ENCODE data around the gene FLAD1.

The FLAD1 gene

DNA sequence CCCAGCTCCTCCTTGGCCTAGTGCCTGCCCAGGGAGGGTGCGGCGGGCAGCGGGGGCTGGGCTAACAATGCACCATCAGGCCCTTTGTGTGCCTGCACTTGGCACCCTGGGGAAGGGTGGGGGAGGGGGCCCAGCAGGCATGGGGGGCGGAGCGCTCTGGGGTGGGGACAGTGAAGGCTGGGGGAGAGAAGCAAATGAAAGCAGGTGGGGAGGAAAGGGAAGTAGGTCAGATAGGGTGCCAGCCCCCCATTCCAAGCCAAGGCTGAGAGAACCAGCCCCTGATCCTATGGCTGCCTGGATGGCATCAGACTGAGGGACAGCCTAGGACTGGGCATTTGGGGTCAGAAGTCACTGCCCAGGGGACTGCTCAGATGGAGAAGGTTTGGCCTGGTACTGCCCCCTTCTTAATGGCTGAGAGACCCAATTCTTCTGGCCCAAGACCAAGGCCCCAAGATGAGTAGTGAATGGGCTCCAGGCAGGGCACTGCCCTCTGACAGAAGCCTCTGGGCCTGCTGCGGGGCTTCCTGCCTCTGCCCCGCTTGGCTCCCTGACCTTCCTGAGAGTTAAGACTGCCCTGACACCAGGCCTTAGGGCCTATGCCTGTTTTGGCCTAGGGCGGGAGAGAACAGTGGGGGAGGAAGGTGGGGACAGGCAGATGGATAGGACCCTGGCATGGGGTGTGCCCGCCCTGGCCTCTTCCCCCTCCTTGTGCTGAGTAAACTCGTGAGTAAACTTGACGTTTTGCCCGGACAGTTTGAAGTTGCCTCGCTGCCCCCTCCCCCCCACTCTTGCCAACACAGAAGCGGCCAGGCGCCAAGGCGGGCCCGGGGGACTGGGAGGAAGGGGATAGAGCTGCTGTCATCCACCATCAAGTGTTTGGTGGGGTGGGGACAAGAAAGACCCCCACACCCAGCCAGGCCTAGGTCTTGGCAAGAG, 22.2 kb downstream of the FLAD1 start:
- peak; percentile 60 for DNase-seq

- DNase-seq: peak; percentile 46
These were observed 23.5 kb downstream of the FLAD1 start for GRCh38 chr1:155006601-155007101.

GRCh38 chr1:155007251-155007828, 24.2 kb downstream of the FLAD1 start:
- DNase-seq: no peak

DNA sequence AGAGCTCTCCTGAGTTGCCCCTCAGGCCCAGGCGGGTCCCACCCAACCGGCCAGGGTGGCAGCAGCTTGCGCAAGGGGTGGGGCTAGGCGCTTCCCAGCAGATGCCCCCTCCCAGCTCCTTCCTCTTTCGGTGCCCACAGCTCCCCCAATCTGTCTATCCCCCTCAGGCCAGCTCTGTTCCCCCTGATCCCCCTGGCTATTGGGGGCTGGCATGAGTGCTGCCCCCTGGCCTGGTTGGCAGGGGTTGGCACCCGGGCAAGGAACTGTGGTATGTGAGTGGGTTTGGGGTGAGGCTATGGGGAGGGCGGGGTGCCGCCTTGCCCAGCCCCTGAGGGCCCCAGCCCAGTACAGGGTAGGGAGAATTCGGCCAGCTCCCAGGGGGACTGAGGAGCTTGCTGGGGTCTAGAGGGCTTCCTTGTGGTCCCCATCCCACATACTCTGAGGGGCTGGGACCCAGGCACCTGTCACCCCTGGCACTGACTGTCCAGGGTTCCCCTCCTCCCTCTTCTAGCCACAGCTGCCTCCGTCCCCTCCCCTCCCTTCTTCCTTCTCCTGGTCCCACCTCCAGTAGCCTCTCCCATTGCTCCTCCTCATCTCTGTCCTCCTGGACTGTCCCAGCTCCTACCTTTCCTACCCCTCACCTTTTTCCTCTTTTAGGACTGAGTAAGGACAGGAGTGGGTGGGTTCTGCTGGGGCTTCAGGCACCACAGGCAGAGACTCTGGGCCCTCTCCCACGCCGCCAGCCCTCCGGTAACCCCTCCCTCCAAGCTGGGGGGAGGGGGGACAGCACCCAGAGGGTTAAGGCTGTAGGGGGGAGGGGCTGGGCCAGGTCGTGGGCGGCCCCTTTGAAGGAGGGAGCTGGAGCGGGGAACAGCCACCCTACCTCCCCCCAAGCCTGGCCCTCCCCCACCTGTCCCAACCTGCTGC, 25.1 kb downstream of the FLAD1 start:
- DNase-seq: no peak

DNA sequence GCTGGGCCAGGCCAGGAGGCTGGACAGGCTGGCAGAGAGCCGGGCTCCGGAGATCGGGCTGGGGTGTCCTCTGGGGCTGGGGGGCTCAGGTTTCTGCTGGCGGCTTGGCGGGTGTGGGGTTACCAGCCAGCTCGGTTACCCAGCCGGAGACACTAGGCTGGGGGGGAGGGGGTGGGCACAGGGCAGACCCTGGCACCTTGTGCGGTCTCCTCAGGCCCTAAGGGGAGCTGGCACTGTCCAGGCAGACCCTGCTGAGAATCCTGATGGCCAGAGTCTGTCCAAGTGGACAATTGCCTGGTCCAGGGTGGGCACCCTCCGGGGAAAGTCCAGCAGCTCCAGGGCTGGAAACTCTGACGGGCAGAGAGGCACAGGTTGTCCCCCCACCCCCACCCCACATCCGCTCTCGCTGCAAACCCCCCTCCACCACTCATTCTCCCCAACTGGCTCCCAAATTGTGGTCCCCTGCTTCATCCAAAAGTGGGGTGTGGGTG, 26.1 kb downstream of the FLAD1 start:
- DNase-seq: no peak

GRCh38 chr1:155009742-155010141, 26.6 kb downstream of the FLAD1 start:
- no peak for DNase-seq

DNA sequence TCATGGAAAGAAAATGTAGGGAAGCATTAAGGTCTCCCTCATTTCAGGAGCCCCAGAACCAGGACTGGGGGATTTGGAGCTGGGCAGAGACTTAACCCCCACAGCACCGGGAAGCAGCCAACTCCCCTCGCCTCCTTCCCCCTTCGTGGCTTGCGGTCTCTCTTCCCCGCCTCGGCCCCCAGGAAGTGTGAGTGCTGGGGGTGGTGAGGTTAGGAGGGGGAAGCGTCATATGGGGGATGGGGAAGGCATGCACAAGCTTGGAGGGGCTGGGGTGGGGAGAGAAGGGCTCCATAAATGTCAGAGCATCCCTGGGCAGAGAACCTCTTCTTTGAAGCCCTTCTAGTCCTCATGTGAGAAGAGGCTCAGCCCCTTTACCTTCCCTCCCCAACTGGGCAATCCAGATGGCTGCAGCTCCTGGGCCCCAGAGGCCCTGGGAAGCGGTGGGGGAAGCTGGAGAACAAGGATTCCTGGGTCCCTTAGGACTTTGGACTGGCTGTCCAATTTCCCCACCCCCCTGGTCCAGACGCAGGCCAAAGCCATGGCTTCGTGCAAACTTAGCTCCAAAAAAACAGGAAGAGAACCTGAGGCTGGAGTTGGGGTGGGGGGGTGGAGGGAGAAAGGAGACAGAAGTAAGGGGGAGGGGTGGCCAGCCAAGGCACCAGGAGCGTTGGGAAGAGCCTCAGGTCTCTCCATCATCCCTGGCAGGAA, 27.2 kb downstream of the FLAD1 start:
- DNase-seq: no peak

DNA sequence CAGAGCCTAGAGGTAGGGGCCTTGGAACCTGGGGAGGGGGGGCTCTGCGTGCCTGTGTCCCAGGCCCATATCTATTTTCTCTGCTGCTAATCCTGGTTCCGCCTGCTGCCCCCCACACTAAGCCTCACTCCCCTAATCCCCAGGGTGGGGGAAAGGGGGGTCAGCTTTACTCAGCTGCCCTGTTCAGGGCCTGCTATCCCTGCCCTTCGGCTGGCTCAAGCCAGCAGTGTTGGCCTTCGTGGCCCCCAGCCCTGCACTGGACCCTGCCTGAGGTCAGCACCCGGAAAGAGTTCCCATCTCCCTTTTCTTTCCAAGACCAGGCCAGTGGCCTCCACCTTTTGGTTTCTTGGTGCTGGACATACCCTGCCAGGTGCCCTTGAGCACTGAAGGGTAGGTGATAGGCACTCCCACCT, 27.9 kb downstream of the FLAD1 start:
- DNase-seq: no peak

- DNase-seq: no peak
These were observed 28.4 kb downstream of the FLAD1 start for GRCh38 chr1:155011437-155012025.

- peak; percentile 61 for DNase-seq
These were observed 28.9 kb downstream of the FLAD1 start for GRCh38 chr1:155012026-155012546.

GRCh38 chr1:155012776-155013602, 29.8 kb downstream of the FLAD1 start:
- DNase-seq: no peak

DNA sequence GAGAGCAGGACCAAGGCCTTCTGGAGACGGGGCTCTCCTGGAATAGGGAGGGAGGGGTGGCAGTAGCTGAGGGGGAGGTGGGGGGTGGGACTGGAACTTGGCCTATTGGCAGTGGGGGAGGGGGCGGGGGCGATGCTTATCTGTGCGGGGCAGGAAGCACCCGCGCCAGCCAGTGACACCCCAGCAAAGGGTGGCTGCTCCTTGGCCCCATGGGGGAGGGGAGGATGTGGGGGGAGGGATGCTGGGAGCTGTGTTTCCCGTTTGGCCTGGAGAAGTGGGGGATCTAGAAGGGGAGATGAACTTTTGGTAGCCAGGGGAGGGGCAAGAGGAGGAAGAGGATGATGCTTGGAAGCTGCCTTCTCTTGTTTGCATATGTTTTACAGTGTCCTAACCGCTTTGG, 30.5 kb downstream of the FLAD1 start:
- DNase-seq: no peak

DNA sequence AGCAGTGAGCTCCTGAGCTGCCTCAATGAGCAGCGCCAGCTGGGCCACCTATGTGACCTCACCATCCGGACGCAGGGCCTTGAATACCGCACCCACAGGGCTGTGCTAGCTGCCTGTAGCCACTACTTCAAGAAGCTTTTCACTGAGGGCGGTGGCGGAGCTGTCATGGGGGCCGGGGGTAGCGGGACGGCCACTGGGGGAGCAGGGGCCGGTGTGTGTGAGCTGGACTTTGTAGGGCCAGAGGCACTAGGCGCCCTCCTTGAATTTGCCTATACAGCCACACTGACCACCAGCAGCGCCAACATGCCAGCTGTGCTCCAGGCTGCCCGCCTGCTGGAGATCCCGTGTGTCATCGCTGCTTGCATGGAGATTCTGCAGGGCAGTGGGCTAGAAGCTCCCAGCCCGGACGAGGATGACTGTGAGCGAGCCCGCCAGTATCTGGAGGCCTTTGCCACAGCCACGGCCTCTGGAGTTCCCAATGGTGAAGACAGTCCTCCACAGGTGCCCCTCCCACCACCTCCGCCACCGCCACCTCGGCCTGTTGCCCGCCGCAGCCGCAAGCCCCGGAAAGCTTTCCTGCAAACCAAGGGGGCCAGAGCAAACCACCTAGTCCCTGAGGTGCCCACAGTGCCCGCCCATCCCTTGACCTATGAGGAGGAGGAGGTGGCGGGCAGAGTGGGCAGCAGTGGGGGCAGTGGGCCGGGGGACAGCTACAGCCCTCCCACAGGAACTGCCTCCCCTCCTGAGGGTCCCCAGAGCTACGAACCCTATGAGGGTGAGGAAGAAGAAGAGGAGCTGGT, 31.8 kb downstream of the FLAD1 start:
- no peak for DNase-seq

DNA sequence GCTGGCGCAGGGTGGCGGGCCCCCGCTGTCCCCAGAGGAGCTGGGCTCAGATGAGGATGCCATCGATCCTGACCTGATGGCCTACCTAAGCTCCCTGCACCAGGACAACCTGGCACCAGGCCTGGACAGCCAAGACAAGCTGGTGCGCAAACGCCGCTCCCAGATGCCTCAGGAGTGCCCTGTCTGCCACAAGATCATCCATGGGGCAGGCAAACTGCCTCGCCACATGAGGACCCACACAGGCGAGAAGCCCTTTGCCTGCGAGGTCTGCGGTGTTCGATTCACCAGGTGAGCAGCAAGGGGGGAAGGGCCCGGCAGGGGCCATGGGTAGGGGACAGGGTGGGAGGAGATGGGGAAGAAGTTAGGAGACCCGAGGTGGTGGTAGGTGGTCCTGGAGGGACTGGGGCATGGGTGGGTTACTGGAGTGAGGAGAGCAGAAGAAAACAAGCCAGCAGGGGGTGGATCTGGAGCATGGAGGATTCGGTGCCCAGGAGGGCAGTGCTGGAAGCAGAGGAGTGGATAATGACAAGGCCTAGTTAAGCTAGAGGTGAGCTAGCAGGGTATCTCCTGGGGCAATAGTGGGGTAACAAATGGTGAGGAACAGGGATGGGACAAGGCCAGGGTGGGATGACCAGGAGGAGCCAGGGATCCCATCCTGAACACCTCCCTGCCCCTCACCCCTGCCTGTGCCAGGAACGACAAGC, 32.5 kb downstream of the FLAD1 start:
- no peak for DNase-seq

DNA sequence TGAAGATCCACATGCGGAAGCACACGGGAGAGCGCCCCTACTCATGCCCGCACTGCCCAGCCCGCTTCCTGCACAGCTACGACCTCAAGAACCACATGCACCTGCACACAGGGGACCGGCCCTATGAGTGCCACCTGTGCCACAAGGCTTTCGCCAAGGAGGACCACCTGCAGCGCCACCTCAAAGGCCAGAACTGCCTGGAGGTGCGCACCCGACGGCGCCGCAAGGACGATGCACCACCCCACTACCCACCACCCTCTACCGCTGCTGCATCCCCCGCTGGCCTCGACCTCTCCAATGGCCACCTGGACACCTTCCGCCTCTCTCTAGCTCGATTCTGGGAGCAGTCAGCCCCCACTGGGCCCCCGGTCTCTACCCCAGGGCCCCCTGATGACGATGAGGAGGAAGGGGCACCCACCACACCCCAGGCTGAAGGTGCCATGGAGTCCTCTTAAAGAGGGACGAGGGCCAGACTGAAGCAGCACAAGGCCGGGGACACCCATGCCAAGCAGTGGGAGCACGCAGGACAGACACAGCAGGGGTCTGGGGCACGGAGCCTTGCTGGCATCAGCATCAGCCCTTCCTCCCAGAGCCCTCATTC, 33.2 kb downstream of the FLAD1 start:
- peak; percentile 56 for DNase-seq

DNA sequence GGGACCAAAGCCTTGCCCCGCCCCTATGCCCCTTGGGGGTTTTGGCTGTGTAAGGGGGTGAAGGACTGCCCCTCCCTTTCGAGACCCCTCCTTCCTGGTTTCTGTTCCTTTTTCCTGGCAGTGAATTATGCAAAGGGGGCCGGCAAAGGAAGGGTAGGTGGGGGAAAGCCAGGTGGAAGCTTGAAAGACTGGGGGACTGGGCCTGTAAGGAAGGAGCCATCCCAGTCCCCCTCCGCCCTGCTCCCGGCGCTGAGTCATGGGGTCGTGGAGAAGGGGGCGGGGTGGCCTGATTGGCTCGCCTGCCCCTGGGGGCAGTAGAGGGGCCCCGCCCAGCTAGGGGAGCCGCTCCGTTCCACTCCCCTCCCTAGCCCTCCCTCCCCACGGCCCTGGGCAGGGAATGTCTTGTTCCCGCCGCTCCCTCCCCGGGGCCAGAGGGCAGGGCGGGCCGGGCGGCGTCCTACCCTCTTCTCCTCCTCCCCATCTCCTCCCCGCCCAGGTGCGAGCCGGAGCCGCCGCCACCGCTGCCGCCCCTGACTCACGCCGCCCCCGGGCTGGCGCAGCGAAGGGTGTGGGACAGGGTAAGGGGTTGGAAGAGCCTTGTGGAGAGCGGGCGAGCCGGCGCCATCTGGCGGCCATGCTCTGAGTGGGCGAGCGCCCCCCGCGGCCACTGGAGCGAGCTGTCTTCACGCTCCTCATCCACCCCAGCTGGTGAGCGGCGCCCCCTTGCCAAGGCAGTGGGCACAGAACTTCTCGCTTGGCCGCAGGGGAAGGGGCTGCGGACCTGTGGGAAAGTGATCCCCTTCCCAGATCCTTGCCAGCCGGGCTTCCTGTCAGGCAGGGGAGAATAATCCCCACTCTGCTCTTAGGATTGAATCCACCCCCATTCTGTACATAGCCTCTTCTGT, 34.1 kb downstream of the FLAD1 start:
- peak; percentile 89 for DNase-seq

DNA sequence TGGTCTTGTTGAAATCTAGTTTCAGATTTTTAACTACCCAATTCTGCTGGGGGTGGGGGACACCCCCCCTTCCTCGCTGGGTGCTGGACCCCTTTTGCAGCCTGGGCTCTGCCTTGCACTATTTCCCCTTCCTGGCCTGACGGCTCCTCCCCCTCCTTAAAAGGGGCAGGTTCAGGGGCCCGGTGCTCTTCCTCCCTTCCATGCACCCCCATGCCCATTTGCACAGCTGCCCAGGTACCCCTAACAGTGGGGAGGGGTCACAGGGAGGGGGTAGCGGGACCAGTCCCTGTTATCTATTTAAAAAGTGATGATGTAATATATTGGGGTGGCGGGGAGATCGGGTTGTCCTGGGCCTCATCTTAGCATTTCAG, 34.8 kb downstream of the FLAD1 start:
- DNase-seq: no peak

All from CD4-positive, alpha-beta T cell treated with Interleukin-15 for 1 hour (primary cell).